Activated T-cell treated with anti-CD3 and anti-CD28 coated beads, Interleukin-2, amount 50 U/mL, for 48 hours (primary cell): ENCODE measurements around the gene PAPSS2.
"Not testable (repeated sequence)": the region's sequence is repeated elsewhere in the genome, so short reads cannot be mapped to it uniquely, and the experiment has no call there.

Experiments used
- DNase-seq, 2 experiments: peaks; one replicate each; pipeline ENCODE4 v3.0.0-alpha.2; 2020

PAPSS2 gene

GRCh38 chr10:87712913-87713616 is 53.4 kb downstream of the PAPSS2 start:
- DNase-seq = no peak

DNA sequence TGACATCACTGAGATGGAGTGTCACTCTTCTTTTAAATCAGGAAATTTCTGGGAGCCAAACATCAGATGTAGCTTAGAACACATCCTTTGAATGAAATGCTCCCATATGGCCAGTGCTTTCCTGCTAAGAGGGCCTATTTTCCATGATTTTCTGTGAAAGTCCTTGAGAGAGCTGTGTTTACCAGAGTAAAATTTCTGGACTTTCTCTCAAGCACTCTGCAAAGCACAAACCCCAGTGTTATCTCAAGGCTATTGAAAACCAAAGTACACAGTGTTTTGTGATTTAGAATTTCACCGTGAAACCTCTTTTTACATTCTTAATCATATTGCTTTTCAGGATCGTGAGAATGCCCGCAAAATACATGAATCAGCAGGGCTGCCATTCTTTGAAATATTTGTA is 54.0 kb downstream of the PAPSS2 start:
- no peak for DNase-seq

GRCh38 chr10:87715552-87716347 is 56.1 kb downstream of the PAPSS2 start:
- DNase-seq = no peak

DNA sequence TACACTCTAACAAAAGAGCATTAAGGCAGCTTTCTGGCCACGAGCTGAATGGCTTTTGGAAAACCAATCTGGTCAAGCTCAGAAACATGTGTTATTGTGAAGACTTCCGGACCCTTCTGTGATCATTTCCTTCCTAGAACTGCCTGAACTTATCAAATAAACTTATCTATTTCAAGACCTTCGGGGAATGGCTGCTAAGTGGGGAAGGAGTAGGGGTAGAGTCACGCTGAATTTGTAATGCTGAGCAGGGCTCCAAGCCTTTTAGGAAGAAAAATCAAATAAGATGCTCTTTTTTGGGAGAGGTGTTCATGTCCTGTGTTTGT is 56.6 kb downstream of the PAPSS2 start:
- DNase-seq = no peak

DNA sequence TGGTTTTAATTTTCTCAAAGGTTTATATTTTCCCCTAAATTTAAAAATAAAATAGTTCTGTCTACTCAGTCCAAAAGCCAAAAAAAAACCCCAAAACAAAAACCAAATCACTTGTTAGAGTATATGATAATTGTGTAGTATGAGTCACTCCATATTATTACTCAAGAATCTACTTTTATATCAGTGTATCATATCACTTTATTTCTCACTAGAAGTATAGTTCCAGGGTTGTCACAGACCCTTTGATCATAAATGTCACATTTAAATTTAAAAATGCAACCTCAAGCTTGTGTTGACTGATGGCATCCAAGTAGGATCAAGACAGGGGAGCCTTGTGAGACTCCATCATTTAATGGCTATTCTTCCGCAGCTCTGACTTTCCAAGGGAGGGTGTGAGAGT is 61.0 kb downstream of the PAPSS2 start:
- no peak for DNase-seq

DNA sequence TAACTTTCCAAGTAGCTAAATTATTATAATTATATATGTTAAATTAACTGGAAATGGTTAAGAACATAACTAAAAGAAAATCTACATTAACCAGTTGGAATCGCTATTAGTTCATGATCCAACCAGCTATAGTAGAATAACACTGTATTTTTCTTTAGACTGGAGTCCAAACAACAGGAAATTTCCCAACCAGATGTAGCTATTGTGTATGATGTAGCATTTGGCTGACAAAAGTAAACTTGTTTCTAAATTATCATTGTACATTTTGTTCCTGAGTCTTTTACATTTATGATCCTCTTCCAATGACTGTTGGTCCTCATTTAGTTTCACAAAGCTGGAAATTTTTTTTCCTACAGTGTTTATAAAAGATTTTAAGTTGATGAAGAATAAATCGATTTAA is 62.1 kb downstream of the PAPSS2 start:
- no peak for DNase-seq

- DNase-seq = no peak
Measured at GRCh38 chr10:87722716-87723115, 63.0 kb downstream of the PAPSS2 start.

GRCh38 chr10:87723500-87723899 is 63.8 kb downstream of the PAPSS2 start:
- DNase-seq = no peak

DNA sequence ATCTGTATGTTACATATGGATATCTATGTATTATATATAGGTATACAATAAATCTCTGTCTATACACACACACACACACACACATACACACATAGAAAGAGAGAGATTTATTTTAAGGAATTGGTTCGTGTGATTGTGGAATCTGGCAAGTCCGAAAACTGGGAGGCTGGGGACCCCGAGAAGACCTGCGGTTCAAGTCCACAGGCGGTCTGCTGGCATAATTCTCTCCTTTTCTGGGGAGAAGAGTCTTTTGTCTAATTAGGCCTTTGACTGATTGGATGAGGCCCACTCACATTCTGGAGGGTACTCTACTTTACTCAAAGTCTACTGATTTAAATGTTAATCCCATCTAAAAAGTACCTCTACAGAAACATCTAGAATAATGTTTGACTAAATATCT is 65.1 kb downstream of the PAPSS2 start:
- no peak for DNase-seq

GRCh38 chr10:87729940-87730339 is 70.3 kb downstream of the PAPSS2 start:
- DNase-seq = no peak

GRCh38 chr10:87733081-87733480 is 73.4 kb downstream of the PAPSS2 start:
- DNase-seq = no peak

GRCh38 chr10:87734987-87735827 is 75.5 kb downstream of the PAPSS2 start:
- DNase-seq = no peak

DNA sequence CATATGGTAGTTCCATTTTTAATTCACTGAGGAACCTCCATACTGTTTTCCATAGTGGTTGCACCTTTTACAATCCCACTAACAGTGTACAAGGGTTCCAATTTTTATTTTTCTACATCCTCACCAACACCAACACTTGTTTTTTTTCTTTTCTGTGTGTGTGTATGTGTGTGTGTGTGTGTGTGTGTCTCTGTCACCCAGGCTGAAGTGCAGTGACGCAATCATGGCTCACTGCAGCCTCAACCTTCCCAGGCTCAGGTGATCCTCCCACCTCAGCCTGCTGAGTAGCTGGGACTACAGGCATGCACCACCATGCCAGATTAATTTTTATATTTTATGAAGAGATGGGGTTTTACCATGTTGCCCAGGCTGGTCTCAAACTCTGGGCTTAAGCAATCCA is 78.6 kb downstream of the PAPSS2 start:
- not testable (repeated sequence) for DNase-seq

GRCh38 chr10:87739703-87740102 is 80.0 kb downstream of the PAPSS2 start:
- DNase-seq = no peak

GRCh38 chr10:87740254-87740655 is 80.6 kb downstream of the PAPSS2 start:
- no peak for DNase-seq

- DNase-seq = not testable (repeated sequence)
Measured at GRCh38 chr10:87742992-87743610, 83.4 kb downstream of the PAPSS2 start.

DNA sequence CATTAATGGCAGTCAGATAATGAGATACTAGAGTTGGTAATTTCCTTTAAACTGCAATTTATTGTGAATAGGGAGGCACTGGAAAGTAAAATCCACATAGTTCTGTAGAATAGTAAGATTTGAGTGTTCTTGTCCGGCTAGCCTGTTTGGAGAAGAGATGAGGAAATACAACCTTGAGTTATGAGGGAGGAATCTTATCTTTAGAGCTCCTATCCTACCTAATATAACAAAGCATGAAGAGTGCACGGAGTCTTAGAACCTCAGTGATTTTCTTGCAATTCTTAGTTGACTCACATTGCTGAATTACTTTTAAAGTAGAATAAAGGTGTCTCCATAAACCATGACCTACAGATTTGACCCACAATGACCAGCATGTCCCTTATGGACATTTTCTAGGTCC is 84.9 kb downstream of the PAPSS2 start:
- no peak for DNase-seq

DNA sequence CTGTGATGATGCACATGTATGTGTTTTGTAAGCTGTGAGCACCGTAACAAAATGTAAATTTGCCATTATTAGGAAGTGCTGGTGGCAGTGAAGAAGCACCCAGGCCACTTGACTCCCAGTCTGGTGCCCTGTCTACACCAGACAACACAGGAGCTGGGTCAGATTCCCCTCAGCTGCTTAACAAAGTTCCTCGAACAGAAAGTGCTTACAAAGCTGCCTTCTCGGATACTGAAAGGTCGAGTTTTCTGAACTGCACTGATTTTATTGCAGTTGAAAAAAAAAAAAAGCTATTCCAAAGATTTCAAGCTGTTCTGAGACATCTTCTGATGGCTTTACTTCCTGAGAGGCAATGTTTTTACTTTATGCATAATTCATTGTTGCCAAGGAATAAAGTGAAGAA is 87.2 kb downstream of the PAPSS2 start:
- DNase-seq = no peak

DNA sequence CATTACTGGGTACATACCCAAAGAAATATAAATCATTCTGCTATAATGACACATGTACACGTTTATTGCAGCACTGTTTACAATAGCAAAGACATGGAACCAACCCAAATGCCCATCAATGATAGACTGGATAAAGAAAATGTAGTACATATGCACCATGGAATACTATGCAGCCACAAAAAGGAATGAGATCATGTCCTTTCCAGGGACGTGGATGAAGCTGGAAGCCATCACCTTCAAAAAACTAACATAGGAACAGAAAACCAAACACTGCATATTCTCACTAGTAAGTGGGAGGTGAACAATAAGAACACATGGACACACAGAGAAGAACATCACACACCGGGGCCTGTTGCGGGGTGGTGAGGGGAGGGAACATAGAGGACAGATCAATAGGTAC is 88.6 kb downstream of the PAPSS2 start:
- DNase-seq = not testable (repeated sequence)

GRCh38 chr10:87750001-87750671 is 90.5 kb downstream of the PAPSS2 start:
- no peak for DNase-seq

GRCh38 chr10:87750817-87751216 is 91.1 kb downstream of the PAPSS2 start:
- DNase-seq = no peak

- DNase-seq = no peak
Measured at GRCh38 chr10:87751274-87751673, 91.6 kb downstream of the PAPSS2 start.

GRCh38 chr10:87752566-87752965 is 92.9 kb downstream of the PAPSS2 start:
- DNase-seq = no peak
